GM19025 (cell line): Measurements from ENCODE around the gene LRMDA.
A peak's percentile ranks its signal among the peaks of the same experiment; 100 is the strongest.

Experiments
- ATAC-seq: cut with Tn5 transposase; IDR thresholded peaks from one replicate; pipeline ENCODE4 v1.9.1; 2021; ENCODE audit warnings: mild to moderate bottlenecking, low read depth, moderate library complexity; ENCODE audit not compliant: unreplicated experiment

Gene LRMDA

GRCh38 chr10:75470901-75471300, 39.5 kb downstream of the LRMDA start:
- ATAC-seq = no peak

GRCh38 chr10:75472685-75473084, 41.3 kb downstream of the LRMDA start:
- no peak for ATAC-seq

- no peak for ATAC-seq
These were observed 42.7 kb downstream of the LRMDA start for GRCh38 chr10:75474106-75474505.

- no peak for ATAC-seq
These were observed 44.2 kb downstream of the LRMDA start for GRCh38 chr10:75475460-75476182.

- ATAC-seq = no peak
These were observed 45.1 kb downstream of the LRMDA start for GRCh38 chr10:75476569-75476968.

- no peak for ATAC-seq
These were observed 45.6 kb downstream of the LRMDA start for GRCh38 chr10:75476985-75477384.

- no peak for ATAC-seq
These were observed 46.3 kb downstream of the LRMDA start for GRCh38 chr10:75477680-75478079.

GRCh38 chr10:75480374-75480773, 49.0 kb downstream of the LRMDA start:
- no peak for ATAC-seq

GRCh38 chr10:75483188-75483587, 51.8 kb downstream of the LRMDA start:
- no peak for ATAC-seq

GRCh38 chr10:75484717-75485116, 53.3 kb downstream of the LRMDA start:
- ATAC-seq = no peak

- no peak for ATAC-seq
These were observed 55.2 kb downstream of the LRMDA start for GRCh38 chr10:75486591-75486990.

- ATAC-seq = peak; percentile 70
These were observed 55.8 kb downstream of the LRMDA start for GRCh38 chr10:75487087-75487754.

- no peak for ATAC-seq
These were observed 56.3 kb downstream of the LRMDA start for GRCh38 chr10:75487755-75488125.

GRCh38 chr10:75492173-75492925, 60.9 kb downstream of the LRMDA start:
- no peak for ATAC-seq

GRCh38 chr10:75493464-75493863, 62.0 kb downstream of the LRMDA start:
- no peak for ATAC-seq

GRCh38 chr10:75495434-75496190, 64.2 kb downstream of the LRMDA start:
- no peak for ATAC-seq

GRCh38 chr10:75496191-75496567, 64.8 kb downstream of the LRMDA start:
- ATAC-seq = no peak

- no peak for ATAC-seq
These were observed 66.8 kb downstream of the LRMDA start for GRCh38 chr10:75497997-75498883.

GRCh38 chr10:75498884-75499350, 67.5 kb downstream of the LRMDA start:
- ATAC-seq = no peak
